Stimulated activated naive CD4-positive, alpha-beta T cell treated with Interleukin-2 at 50 U/mL for 16 hours (primary cell): Measurements from ENCODE around the gene PKNOX2.

Experiments
- DNase-seq: peaks from one replicate; lab custom pipeline; 2025; lab: John Stamatoyannopoulos, UW

PKNOX2 gene

GRCh38 chr11:125412509-125412908, 248.0 kb downstream of the PKNOX2 start:
- DNase-seq: no peak

- DNase-seq: no peak
These were observed 248.7 kb downstream of the PKNOX2 start for GRCh38 chr11:125413226-125413625.

DNA sequence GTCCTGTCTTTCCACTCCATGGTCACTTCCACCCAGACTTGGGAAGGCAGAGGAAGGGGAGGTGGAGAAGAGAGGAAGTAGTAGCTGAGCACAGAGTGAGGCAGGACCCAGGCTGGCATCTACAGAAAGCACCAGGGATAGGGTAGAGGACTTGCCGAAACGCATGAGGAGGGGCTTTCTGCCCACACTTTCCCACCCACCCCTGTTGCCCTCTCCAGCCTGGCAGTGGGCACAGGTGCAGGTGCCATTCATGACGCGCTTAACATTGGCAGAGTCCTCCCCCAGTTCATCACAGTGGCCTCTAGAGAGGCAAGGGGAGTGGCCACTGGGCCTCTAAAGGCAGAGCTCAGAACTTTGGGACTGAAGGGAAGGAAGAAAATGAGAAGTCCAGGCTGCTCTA, 249.6 kb downstream of the PKNOX2 start:
- no peak for DNase-seq

DNA sequence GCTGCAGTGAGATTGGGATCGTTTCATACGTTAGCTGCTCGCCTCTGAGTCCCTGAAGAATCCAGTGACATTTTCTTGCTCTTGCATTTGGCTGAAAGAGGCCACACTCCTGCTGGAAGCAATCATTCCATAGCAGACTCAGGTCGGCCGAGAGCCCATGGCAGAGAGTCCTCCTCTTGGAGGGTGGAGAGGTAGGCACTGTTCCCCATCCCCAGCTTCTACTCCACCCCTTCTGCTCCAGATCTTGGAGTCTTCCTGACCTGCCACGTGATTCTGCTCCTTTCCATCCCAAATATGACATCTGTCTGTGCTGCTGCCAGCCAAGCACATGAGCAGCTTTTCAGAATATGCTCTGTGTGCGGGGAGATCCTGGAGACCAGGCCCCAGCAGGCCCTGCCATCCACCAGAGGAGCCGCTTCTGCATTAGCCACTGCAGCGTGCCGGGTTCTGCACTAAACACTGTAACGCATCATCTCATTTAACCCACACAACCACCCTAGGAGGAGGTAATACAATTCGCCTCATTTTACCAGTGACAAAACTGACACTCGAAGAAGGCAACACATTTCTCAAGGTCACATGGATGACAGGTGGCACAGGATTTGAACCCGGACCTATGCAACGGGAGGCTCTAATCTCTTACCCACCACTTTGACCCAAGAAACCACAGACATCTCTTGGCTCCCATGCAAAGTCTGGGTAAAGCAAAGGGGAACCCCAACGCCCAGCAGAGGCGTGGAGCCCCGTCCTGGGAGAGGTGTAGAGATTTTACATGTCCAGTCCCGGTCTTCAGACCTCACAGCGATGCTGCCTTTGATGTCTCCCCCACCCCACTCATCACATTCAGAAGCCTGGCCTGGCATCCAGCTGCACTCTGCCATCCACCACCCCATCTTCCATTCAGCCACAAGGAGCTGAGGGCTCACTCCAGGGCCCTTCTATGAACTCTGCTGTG, 252.7 kb downstream of the PKNOX2 start:
- no peak for DNase-seq

DNA sequence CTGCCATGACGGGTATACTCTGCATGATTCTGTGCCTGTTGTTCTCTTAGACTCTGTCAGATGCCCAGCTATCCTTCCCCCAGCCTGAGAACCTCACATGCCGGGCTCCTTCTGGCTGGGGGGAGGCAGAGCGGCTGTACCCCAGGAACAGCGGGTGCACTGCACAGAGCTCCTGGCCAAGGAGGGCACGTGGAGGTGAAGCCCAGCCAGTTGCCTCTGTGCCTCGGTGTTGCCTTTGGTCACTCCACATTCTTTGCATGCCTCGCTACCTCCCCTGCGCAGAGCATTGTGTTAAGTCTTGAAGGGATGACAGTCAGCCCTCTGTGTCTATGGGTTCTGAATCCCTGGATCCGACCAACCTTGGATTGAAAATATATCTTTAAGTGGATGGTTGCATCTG, 253.8 kb downstream of the PKNOX2 start:
- no peak for DNase-seq

GRCh38 chr11:125422681-125423080, 258.1 kb downstream of the PKNOX2 start:
- DNase-seq: no peak

- no peak for DNase-seq
These were observed 258.8 kb downstream of the PKNOX2 start for GRCh38 chr11:125423247-125423849.

GRCh38 chr11:125425601-125426000, 261.1 kb downstream of the PKNOX2 start:
- no peak for DNase-seq

GRCh38 chr11:125426818-125427528, 262.4 kb downstream of the PKNOX2 start:
- no peak for DNase-seq

DNA sequence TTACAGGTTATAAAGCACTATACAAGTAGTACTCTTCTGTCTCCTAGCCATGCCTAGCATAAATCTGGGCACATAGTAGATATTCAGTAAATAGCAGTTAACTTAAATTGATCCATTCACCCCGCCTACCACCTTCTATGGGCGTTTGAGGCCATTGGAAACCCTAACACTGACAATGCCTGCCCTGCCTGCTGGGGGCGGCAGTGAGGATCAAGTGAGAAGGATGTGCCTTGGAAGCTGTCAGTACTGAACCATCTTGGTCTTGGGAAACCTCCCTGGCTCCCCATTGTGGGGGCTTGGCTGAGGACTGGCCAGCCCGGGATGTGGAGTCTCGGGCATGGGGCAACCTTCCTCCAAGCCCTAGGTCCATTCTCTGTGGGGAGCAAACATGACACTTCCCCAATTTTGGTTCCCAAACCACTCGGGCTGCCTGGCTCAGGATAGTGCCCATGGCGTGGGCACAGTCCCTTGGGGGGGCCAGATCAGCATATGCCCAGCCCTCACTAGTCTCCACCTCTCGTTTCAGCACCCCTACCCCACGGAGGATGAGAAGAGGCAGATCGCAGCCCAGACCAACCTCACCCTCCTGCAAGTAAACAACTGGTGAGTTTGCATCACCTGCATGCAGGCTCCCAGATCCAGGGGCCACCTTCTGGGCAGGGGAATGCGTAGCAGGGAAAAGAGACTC, 264.1 kb downstream of the PKNOX2 start:
- no peak for DNase-seq

- DNase-seq: peak; percentile 21
These were observed 264.7 kb downstream of the PKNOX2 start for GRCh38 chr11:125429174-125429707.

DNA sequence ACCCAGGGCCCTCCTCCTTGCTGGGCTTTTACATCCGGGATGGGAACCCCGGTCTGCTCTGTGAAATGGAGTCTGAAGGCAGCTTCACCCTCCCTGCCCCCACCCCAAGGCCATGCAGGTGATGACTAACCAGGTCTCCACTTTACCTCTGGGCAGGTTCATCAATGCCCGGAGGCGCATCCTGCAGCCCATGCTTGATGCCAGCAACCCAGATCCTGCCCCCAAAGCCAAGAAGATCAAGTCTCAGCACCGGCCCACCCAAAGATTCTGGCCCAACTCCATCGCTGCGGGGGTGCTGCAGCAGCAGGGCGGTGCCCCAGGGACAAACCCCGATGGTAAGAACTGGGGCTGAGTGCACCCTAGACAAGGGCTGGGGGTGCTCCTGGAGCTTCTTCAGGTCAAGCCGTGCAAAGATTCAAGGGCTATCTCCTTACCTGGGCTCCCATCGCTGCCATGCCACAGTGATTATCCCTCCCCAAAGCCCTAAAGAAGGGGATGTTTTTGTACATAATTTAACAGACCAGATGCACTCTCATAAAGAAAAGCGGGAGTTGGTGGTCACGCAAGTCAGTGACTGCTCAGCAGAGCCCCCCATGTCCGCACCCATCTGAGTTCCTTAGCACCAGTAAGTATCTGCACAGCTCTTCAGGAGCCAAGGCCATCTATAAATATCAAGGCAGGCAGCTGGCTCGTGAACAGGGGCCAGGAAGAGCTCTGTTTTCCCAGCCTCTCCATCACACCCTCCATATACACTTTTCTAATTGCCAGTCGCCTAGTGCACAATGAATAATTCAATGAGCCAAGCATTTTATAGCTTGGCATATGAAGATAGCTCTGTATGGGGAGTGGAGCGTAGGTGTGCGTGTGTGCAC, 265.5 kb downstream of the PKNOX2 start:
- DNase-seq: no peak

- DNase-seq: no peak
These were observed 266.5 kb downstream of the PKNOX2 start for GRCh38 chr11:125431009-125431408.

- no peak for DNase-seq
These were observed 266.9 kb downstream of the PKNOX2 start for GRCh38 chr11:125431481-125431880.

DNA sequence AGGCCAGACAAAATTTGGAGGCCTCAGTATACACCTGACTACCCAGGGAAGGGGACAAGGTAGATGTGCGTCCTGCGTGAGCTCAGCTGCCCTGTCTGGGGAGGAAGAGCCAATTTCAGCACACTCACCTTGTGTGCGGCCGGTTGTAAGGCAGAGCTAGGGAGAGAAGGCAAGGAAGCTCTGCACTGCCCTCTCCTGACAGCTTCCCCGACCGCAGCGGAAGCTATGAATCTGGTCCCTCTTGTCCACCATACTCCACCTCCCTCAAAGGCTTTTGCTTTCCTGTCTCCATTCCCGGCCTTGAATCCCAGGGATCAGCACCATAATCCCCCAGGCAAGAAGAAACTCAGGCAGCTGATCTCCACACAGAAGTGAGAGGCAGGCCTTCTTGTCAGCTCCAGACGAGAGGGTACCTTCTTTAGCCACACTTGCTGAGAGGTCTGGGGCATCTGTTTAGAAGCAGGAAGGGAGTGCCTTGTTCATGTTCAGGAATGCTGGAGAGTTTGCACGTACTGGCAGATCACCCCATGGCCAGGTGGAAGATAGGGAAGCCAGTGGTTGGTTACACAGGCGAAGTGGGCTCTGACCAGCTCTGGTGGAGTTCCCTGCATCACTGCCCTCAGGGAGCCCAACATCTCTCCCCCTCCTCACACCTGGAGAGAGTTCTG, 269.0 kb downstream of the PKNOX2 start:
- no peak for DNase-seq

GRCh38 chr11:125435461-125436238, 271.1 kb downstream of the PKNOX2 start:
- no peak for DNase-seq

DNA sequence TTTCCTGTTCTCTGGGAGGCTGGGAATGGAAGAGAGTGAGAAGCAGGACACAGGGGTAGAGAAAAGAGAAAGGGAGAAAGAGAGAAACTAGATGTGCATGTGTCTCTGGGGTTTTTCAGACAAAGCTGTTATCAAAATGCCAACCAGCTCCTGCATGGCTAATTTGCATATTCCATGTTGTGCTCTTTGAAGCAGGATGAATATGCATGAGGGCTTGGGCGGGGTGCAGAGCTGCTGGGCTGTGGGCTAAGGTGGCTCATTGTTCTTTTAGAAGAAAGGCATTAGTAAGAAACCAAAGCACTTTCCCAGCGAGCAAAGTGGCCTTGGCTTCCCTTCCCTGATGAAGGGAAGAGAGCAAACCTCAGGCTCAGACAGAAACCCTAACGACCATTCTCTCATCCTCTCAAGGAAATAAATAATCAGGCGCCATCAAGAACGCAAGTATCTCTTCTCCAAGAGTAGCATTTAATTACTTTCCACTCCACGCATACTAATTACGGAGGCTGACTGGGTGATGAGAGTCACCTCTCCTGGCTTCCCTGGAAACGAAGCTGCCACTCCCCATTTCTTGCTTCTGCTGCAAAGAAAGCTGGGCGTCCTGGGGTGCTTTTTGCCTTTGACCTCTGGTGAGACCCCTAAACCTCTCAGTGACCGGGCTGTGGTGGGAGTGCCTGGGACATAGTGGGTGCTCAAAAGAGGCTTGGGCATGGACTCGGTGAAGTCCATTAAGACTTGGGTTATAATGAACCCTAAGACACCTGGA, 277.3 kb downstream of the PKNOX2 start:
- no peak for DNase-seq

DNA sequence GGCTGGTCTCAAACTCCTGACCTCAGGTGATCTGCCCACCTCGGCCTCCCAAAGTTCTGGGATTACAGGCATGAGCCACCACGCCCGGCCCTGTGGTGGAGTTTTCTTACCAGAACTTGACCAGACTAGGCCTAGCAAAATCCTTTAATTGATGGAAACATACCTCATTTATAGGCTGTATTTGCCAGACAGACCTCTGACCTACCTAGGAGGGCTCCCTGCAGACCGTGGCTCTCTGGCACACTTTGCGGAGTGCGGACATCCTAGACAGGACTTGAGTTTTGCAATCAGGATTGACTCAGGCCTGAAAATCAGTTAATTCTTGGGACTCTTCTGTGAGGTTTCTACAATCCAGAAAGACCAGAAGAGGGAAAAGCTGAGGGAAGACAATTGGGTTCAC, 278.4 kb downstream of the PKNOX2 start:
- DNase-seq: no peak
